GM18508 (cell line): Measurements from ENCODE around the gene CDK5.

Source experiments
- ATAC-seq: cut with Tn5 transposase; IDR thresholded peaks from one replicate; pipeline ENCODE4 v1.9.1; 2021; ENCODE audit warnings: moderate number of reproducible peaks; ENCODE audit not compliant: insufficient read depth, unreplicated experiment

CDK5 gene

GRCh38 chr7:151075662-151075971, 17.9 kb upstream of the CDK5 start:
- ATAC-seq = no peak

GRCh38 chr7:151074817-151075661, 17.3 kb upstream of the CDK5 start:
- ATAC-seq = no peak

- no peak for ATAC-seq
These were observed 16.3 kb upstream of the CDK5 start for GRCh38 chr7:151073990-151074389.

- ATAC-seq = no peak
These were observed 13.6 kb upstream of the CDK5 start for GRCh38 chr7:151071032-151071866.

- no peak for ATAC-seq
These were observed 12.9 kb upstream of the CDK5 start for GRCh38 chr7:151070574-151070960.

GRCh38 chr7:151069841-151070573, 12.3 kb upstream of the CDK5 start:
- ATAC-seq = no peak

- no peak for ATAC-seq
These were observed 10.5 kb upstream of the CDK5 start for GRCh38 chr7:151068069-151068773.

- ATAC-seq = no peak
These were observed 8.7 kb upstream of the CDK5 start for GRCh38 chr7:151066273-151066974.

- ATAC-seq = no peak
These were observed 7.8 kb upstream of the CDK5 start for GRCh38 chr7:151065516-151065915.

GRCh38 chr7:151064993-151065392, 7.3 kb upstream of the CDK5 start:
- no peak for ATAC-seq

GRCh38 chr7:151064454-151064853, 6.8 kb upstream of the CDK5 start:
- ATAC-seq = no peak

- ATAC-seq = no peak
These were observed 5.5 kb upstream of the CDK5 start for GRCh38 chr7:151063212-151063561.

- no peak for ATAC-seq
These were observed 4.9 kb upstream of the CDK5 start for GRCh38 chr7:151062399-151063211.

- ATAC-seq = no peak
These were observed 4.4 kb upstream of the CDK5 start for GRCh38 chr7:151062111-151062398.

GRCh38 chr7:151061213-151062110, 3.8 kb upstream of the CDK5 start:
- no peak for ATAC-seq

- no peak for ATAC-seq
These were observed 2.9 kb upstream of the CDK5 start for GRCh38 chr7:151060416-151061212.

GRCh38 chr7:151060113-151060415, 2.4 kb upstream of the CDK5 start:
- no peak for ATAC-seq
